ENCODE measurements around the gene BACE1-AS. TPM values are rescaled to one million over a fixed set of nuclear protein-coding genes. Genes with fewer than 3 reads are reported as not detected.

The BACE1-AS gene
- total RNA-seq, 1 donor from 2014 or later, result 10.3 TPM

DNA sequence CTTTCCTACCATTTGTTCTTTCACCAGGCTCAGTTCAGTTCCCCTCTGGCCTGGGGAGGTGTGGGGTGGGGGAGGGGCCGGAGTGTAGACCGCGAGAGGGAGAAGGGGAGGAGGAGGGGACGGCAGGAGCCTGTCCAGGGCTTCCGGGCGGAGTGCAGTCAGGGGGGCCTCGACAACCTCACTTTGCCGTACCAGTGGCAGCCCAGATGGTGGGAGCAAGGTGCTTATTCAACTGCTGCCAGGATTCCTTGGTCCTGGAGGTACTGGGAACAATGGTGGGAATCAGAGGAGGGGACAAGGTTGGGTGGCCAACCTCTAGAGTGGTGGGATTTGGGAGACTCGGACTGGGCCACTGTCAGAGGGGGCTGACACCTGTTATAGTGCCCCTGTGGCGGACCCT lies 23.7 kb downstream of the BACE1-AS start:
- peaks cover 5% of the 10 kb centered on the region for H3K27me3 Mint-ChIP-seq (ENCODE audit: insufficient read depth, low read depth)
- Histone ChIP-seq H3K36me3 (no peaks in the 10 kb centered on the region), H3F3A (ENCODE audit: low read depth) (no peaks in the 10 kb centered on the region), H3K79me2 (ENCODE audit: low read depth) (no peaks in the 10 kb centered on the region), H3K9ac (no peak overlapping the region), H3K4me1 (peaks cover 18% of the 10 kb centered on the region), H3K9me3 (ENCODE audit: low read depth) (no peaks in the 10 kb centered on the region), H3K4me2 (peak overlapping the region; percentile 96), H4K20me1 (ENCODE audit: low read depth) (no peaks in the 10 kb centered on the region), H3K27ac (no peak overlapping the region), H3K27me3 (no peaks in the 10 kb centered on the region), H3K4me3 (peak overlapping the region; percentile 79), H2AFZ (replicated peaks) (no peak overlapping the region)
- TF ChIP-seq EZH2phosphoT487 (IDR thresholded peaks at IDR 0.05) (no peak), EZH2 (IDR thresholded peaks at IDR 0.05) (no peak)
- TF ChIP-seq, protein P1, sequence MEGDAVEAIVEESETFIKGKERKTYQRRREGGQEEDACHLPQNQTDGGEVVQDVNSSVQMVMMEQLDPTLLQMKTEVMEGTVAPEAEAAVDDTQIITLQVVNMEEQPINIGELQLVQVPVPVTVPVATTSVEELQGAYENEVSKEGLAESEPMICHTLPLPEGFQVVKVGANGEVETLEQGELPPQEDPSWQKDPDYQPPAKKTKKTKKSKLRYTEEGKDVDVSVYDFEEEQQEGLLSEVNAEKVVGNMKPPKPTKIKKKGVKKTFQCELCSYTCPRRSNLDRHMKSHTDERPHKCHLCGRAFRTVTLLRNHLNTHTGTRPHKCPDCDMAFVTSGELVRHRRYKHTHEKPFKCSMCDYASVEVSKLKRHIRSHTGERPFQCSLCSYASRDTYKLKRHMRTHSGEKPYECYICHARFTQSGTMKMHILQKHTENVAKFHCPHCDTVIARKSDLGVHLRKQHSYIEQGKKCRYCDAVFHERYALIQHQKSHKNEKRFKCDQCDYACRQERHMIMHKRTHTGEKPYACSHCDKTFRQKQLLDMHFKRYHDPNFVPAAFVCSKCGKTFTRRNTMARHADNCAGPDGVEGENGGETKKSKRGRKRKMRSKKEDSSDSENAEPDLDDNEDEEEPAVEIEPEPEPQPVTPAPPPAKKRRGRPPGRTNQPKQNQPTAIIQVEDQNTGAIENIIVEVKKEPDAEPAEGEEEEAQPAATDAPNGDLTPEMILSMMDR (IDR thresholded peaks at IDR 0.05), result no peak
- peak; percentile 15 for DNase-seq (ENCODE audit: low spot score)
- H3K27ac Mint-ChIP-seq, result peak overlapping the region; percentile 42
- no peaks in the 10 kb centered on the region for H3K9me3 Mint-ChIP-seq
- peak overlapping the region; percentile 86 for H3K4me3 Mint-ChIP-seq
- H3K4me1 Mint-ChIP-seq, result peaks cover 17% of the 10 kb centered on the region
- no peaks in the 10 kb centered on the region for H3K36me3 Mint-ChIP-seq

DNA sequence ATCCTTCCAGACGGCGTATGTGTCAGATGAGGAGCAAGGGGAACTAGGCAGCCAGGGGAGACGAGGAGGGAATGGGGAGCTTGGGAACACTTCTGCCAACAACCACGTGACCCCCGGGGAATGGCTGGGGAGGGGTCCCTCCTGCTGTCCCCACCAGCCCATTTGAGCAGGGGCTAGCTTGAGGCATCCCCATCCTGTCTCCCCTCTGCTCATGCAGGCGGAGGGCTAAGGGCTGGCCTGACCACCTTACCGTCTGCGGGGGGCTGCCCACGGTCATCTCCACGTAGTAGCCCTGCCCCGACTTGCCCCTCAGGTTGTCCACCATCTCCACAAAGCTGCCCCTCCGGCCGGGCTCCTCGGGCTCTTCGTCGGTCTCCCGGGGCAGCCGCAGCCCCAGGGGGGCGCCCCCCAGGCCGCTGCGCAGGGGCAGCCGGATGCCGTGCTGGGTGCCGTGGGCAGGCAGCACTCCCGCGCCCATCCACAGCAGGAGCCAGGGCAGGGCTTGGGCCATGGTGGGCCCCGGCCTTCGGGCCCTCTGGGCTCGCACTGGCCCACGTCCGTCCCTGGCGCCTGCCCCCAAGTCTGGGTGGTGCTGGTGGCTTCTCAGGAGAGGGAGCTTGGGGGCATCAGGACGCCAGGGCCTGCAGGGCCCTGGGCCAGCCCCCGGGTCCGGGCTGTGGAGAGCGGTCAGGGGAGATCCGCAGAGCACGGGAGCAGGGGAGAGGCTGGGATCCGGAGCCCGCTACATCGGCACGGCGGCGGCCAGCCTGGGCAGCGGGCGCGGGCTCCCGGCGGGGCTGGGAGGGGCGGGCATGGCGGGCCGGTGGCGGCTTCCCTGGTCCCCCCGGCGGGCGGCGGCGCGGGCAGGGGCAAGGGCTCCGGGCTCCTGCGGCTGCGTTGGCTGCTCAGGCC lies 24.4 kb downstream of the BACE1-AS start:
- Histone ChIP-seq H3K27me3 (no peaks in the 10 kb centered on the region), H3K9me3 (ENCODE audit: low read depth) (no peaks in the 10 kb centered on the region), H3K36me3 (no peaks in the 10 kb centered on the region), H3K4me1 (peaks cover 18% of the 10 kb centered on the region), H3K27ac (no peak overlapping the region), H4K20me1 (ENCODE audit: low read depth) (no peaks in the 10 kb centered on the region), H3K9ac (peak overlapping the region; percentile 25), H3K4me3 (peak overlapping the region; percentile 79), H3F3A (ENCODE audit: low read depth) (no peaks in the 10 kb centered on the region), H3K79me2 (ENCODE audit: low read depth) (no peaks in the 10 kb centered on the region), H2AFZ (replicated peaks) (peak overlapping the region; percentile 100), H3K4me2 (peak overlapping the region; percentile 96)
- H3K4me1 Mint-ChIP-seq, result peaks cover 17% of the 10 kb centered on the region
- H3K27me3 Mint-ChIP-seq (ENCODE audit: insufficient read depth, low read depth), result peaks cover 5% of the 10 kb centered on the region
- no peak overlapping the region for H3K27ac Mint-ChIP-seq
- H3K36me3 Mint-ChIP-seq, result no peaks in the 10 kb centered on the region
- peak overlapping the region; percentile 89 for H3K4me3 Mint-ChIP-seq
- TF ChIP-seq, protein P1 (IDR thresholded peaks at IDR 0.05), result no peak
- DNase-seq (ENCODE audit: low spot score), result no peak
- H3K9me3 Mint-ChIP-seq, result no peaks in the 10 kb centered on the region

DNA sequence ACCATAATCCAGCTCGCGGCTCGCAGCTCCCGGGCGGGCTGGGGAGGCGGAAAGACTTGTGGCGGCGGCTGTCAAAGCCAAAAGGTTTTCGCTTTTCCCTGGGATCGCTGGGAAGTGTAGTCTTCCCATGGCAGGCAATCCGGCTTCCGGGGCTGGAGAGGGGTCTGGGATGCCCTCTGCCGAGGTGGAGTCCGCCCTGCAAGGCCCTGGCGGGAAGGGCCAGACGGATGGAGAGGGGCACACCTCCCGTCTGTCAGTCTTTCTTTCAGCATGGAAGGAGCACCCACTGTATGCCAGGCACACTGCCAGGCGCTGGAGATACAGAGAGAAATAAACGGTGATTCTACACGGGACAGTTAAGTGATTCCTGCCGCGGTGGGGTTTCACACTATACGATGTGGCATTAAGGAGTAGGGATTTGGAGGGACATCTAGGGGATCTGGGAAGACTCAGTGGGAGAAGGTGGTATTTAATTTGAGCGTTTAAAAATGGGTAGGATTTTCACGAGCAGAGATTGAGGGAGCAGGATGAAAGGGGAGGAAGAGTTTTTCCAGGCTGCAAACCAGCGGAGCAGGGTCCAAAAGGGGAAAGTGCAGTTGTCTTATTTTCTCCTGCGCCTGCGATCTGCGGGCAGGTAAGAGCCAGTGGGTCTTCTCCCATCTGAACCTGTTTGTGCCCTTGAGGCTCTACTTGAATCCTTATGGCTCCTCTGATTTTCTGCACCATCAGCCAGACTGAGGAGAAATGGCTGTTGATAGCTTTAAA lies 25.2 kb downstream of the BACE1-AS start, which contains the start of gene BACE1:
BACE1 (minus strand) TSS at position 60 of the 765 bp plus-strand sequence. CDS start 461 bp downstream, outside the sequence.
- Histone ChIP-seq H3K4me1 (peaks cover 18% of the 10 kb centered on the region), H2AFZ (replicated peaks) (peak within 1 kb of the TSS; percentile 100), H3K36me3 (no peaks in the 10 kb centered on the region), H3K9me3 (ENCODE audit: low read depth) (no peaks in the 10 kb centered on the region), H4K20me1 (ENCODE audit: low read depth) (no peaks in the 10 kb centered on the region), H3K79me2 (ENCODE audit: low read depth) (no peaks in the 10 kb centered on the region), H3K27me3 (no peaks in the 10 kb centered on the region), H3K27ac (no peak within 1 kb of the TSS), H3K4me3 (peak within 1 kb of the TSS; percentile 79), H3K9ac (peak within 1 kb of the TSS; percentile 25), H3K4me2 (peak within 1 kb of the TSS; percentile 96), H3F3A (ENCODE audit: low read depth) (no peaks in the 10 kb centered on the region)
- peaks cover 3% of the 10 kb centered on the region for H3K27me3 Mint-ChIP-seq (ENCODE audit: insufficient read depth, low read depth)
- no peaks in the 10 kb centered on the region for H3K9me3 Mint-ChIP-seq
- DNase-seq (ENCODE audit: low spot score), result peak; percentile 96
- no peaks in the 10 kb centered on the region for H3K36me3 Mint-ChIP-seq
- peak within 1 kb of the TSS; percentile 89 for H3K4me3 Mint-ChIP-seq
- peaks cover 17% of the 10 kb centered on the region for H3K4me1 Mint-ChIP-seq
- H3K27ac Mint-ChIP-seq, result no peak within 1 kb of the TSS
- TF ChIP-seq EZH2 (IDR thresholded peaks at IDR 0.05), result no peak
- TF ChIP-seq, protein P1 (IDR thresholded peaks at IDR 0.05), result peak; percentile 52

Measured in neural progenitor cell (in vitro differentiated cells).